KG1 (cell line): ENCODE data around the gene NOTCH2.

Experiments
- DNase-seq: peaks from one replicate; lab custom pipeline; 2025; lab: John Stamatoyannopoulos, UW

The NOTCH2 gene

GRCh38 chr1:119906927-119907652, 162.4 kb downstream of the NOTCH2 start:
- DNase-seq = no peak

GRCh38 chr1:119903443-119903835, 166.0 kb downstream of the NOTCH2 start:
- DNase-seq = no peak

GRCh38 chr1:119902775-119903442, 166.6 kb downstream of the NOTCH2 start:
- no peak for DNase-seq

- DNase-seq = no peak
These were observed 170.3 kb downstream of the NOTCH2 start for GRCh38 chr1:119898981-119899720.

GRCh38 chr1:119898530-119898929, 170.9 kb downstream of the NOTCH2 start:
- no peak for DNase-seq

GRCh38 chr1:119896303-119896702, 173.2 kb downstream of the NOTCH2 start, which contains the start of gene ADAM30:
Gene ADAM30 (minus strand): TSS chr1:119896515. CDS start chr1:119896336, 179 bp downstream.
- no peak for DNase-seq

- no peak for DNase-seq
These were observed 174.4 kb downstream of the NOTCH2 start for GRCh38 chr1:119895102-119895501.

- DNase-seq = no peak
These were observed 175.4 kb downstream of the NOTCH2 start for GRCh38 chr1:119893827-119894700.

GRCh38 chr1:119893238-119893791, 176.1 kb downstream of the NOTCH2 start:
- no peak for DNase-seq

- no peak for DNase-seq
These were observed 178.1 kb downstream of the NOTCH2 start for GRCh38 chr1:119891386-119891785.

- DNase-seq = no peak
These were observed 181.0 kb downstream of the NOTCH2 start for GRCh38 chr1:119888476-119888875.

GRCh38 chr1:119887427-119887826, 182.0 kb downstream of the NOTCH2 start:
- DNase-seq = no peak

GRCh38 chr1:119885903-119886783, 183.3 kb downstream of the NOTCH2 start:
- DNase-seq = no peak

- no peak for DNase-seq
These were observed 184.8 kb downstream of the NOTCH2 start for GRCh38 chr1:119884711-119885110.

GRCh38 chr1:119883826-119884225, 185.6 kb downstream of the NOTCH2 start:
- DNase-seq = no peak

GRCh38 chr1:119882132-119883049, 187.1 kb downstream of the NOTCH2 start:
- no peak for DNase-seq

- DNase-seq = no peak
These were observed 189.7 kb downstream of the NOTCH2 start for GRCh38 chr1:119879510-119880434.

- DNase-seq = no peak
These were observed 191.3 kb downstream of the NOTCH2 start for GRCh38 chr1:119878171-119878570.
